Inflammatory macrophage (primary cell): ENCODE measurements around the gene DNMT1.
"Not testable (repeated sequence)": the region's sequence is repeated elsewhere in the genome, so short reads cannot be mapped to it uniquely, and the experiment has no call there.

Experiments
- DNase-seq, 2 donors: peaks; one replicate each; pipeline ENCODE4 v3.0.0-alpha.2; 2020 to 2022
- total RNA-seq, 18 experiments: gene quantifications; one replicate each; lab custom pipeline; 2026; ENCODE audit warnings: mixed read lengths in 6 of 18, inconsistent platforms in 2 of 18; lab: John Stamatoyannopoulos, UW

DNMT1 gene
- 36.2 to 288 (median 145) reads per million in 18 experiments for total RNA-seq

DNA sequence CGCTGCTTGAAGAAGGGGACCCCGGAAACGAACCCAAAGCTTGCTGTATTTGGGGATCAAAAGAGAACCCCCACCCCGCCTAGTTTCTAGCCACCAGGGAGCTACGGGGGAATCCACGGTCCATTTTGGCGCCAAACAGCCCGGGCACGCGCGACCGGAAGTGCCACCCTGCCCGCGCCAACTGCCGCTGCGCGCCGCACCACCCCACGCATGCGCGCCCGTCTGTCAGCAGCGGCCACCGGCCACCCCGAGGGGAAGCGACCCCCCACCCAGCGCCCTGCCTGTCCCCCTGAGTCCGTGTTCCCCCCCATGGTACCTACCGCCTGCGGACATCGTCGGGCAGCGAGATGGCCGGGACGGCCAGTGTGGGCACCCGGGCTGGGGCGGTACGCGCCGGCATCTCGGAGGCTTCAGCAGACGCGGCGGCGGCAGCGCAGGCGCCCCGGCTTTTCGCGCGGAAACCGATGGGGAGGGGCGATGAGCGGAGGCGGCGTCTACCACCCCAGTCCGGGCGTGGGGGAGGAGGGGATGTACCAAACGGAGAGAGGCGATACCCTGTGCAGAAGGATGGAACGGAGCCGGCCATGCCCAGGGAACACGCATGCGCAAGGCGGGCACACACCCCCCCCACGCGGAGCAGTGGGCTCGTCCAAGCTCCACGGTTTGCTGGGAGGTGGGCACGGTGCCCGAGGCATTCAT, at the start of gene DNMT1:
Gene DNMT1 (minus strand): TSS at position 454 of the 699 bp plus-strand sequence. CDS start 54 bp downstream, at position 400.
- DNase-seq, result peak; percentile 94 to 97

DNA sequence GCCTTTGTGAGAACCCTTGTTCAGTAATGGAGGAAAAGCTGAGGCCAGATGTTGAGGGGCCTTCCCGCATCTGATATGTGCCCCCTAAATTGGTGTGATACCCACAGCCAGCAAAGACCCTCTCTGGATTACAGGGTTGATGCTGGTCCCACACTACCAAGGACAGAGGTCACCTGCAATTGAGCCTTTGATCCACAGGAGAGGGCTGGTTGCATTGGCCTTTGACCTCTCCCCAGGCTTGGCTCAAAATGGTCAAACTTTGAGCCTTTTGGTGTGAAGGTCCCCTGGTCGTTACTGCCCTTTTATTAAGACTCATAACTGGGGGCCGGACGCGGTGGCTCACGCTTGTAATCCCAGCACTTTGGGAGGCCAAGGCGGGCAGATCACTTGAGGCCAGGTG, 48.9 kb upstream of the DNMT1 start:
- no peak for DNase-seq

DNA sequence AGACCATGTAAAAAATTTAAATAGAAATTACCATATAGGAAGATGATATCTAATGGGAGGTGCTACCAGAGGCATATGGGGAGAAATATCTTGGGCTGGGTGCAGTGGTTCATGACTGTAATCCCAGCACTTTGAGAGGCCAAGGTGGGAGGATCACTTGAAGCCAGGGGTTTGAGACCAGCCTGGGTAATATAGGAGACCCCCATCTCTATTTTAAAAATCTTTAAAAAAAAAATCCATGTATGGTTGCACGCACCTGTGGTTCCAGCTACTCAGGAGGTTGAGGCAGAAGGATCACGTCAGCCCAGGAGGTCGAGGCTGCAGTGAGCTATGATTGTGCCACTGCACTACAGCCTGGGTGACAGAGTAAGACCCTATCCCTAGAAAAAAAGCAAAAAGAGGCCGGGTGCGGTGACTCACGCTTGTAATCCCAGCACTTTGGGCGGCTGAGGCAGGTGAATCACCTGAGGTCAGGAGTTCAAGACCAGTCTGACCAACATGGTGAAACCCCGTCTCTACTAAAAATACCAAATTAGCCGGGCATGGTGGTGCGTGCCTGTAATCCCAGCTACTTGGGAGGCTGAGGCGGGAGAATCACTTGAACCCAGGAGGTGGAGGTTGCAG, 47.2 kb upstream of the DNMT1 start:
- DNase-seq, result not testable (repeated sequence)

DNA sequence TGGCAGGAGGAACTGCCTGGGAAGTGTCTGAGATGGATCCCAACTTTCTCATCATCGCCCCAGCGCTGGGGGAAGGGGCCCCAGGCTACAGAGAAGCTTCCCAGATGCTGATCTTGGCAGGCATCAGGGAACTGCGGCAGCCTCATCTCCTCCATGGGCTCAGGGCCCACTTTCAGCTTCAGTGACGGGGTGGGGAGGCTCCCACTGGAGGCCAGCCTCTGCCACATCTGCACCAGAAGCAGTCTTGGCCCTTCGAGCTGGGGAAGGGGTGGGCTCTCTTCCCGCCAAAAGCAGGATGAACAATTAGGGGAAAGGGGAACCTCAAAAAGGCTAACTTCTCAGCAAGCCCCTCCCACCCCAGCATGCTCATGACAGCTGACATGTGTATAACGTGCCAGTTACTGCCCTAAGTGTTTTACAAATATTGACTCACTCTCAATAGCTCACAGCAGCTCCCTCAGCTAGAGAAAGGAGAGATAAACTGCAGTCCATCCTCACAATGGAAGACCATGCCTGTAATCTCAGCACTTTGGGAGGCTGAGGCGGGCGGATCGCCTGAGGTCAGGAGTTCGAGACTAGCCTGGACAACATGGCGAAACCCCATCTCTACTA, 43.5 kb upstream of the DNMT1 start:
- DNase-seq, result peak in 1 of 2 donors; percentile 39

DNA sequence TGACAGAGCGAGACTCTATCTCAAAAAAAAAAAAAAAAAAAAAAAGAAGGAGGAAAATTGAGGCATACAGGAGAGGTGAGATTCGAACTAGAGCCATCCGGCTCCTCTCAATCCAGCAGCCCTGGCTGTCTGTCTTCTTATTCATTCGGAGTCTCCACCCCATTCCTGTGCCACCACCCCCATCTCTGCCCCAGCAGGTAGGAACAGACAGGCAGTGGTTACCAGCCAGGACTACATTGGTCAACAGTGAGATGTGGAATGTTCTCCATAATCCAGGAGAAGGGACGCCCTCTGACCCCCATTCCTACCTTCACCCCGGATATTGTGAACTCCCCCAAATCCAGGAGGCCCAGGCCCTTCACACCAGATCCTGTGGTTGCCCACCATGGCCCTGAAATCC, 42.9 kb upstream of the DNMT1 start:
- DNase-seq, result no peak

DNA sequence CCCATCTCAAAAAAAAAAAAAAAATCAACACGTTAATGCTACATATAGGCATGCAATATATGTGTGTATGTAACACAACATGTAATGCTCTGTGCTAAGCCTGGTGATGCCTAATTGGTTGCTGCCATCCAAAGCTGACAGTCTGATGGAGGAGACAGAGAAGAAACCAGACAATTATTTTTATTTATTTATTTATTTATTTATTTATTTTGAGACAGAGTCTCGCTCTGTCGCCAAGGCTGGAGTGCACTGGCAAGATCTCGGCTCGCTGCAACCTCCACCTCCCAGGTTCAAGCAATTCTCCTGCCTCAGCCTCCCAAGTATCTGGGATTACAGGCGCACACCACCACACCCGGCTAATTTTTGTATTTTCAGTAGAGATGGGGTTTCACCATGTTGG, 40.7 kb upstream of the DNMT1 start:
- not testable (repeated sequence) for DNase-seq

DNA sequence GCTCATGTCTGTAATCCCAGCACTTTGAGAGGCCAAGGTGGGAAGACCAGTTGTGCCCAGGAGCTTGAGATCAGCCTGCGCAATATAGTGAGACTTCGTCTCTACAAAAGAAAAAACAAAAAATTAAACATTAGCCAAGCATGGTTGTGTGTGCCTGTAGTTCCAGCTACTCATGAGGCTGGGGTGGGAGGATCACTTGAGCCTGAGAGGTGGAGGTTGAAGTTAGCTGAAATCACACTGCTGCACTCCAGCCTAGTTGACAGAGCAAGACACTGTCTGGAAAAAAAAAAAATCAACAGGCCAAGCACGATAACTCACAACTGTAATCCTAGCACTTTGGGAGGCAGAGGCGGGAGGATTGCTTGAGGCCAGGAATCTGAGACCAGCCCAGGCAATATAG, 40.2 kb upstream of the DNMT1 start:
- peak in 1 of 2 donors; percentile 49 for DNase-seq

DNA sequence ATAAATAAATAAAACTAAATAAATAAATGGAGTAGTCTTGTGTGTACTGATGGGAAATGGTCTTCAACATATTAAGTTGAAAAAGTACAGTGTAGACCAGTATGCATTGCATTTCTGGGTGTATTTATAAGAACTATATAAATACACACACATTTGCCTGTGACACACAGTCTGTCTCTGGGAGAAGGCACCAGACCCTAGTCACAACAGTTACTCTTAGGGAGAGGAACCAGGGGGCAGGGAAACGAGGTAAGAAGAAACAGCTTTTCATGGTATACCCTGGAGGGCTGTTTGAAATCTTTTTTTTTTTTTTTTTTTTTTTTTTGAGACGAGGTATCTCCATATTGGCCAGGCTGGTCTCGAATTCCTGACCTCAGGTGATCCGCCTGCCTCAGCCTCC, 39.2 kb upstream of the DNMT1 start:
- no peak for DNase-seq

DNA sequence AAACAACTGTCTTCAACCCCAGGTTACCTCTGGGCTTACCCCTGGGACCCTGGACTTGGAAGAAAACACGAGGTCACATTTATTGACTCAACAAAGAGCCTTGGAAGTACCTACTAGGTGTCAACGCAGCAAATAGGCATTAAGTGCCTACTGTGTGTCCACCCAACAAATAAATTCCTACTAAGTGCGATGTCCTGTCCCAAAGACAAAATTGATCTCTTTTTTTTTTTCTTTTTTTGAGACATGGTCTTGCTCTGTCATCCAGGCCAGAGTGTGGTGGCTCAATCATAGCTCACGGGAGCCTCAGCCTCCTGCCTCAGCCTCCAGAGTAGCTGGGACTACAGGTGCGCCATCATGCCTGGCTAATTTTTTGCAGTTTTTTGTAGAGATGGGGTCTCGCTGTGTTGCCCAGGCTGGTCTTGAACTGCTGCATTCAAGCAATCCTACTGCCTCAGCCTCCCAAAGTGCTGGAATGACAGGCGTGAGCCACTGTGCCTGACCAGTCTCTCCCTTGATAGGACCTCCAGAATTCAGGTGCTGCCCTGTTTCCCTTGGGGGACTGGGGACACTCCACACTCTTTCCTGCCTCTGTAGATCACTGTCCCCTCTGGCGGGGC, 37.0 kb upstream of the DNMT1 start:
- DNase-seq, result no peak

DNA sequence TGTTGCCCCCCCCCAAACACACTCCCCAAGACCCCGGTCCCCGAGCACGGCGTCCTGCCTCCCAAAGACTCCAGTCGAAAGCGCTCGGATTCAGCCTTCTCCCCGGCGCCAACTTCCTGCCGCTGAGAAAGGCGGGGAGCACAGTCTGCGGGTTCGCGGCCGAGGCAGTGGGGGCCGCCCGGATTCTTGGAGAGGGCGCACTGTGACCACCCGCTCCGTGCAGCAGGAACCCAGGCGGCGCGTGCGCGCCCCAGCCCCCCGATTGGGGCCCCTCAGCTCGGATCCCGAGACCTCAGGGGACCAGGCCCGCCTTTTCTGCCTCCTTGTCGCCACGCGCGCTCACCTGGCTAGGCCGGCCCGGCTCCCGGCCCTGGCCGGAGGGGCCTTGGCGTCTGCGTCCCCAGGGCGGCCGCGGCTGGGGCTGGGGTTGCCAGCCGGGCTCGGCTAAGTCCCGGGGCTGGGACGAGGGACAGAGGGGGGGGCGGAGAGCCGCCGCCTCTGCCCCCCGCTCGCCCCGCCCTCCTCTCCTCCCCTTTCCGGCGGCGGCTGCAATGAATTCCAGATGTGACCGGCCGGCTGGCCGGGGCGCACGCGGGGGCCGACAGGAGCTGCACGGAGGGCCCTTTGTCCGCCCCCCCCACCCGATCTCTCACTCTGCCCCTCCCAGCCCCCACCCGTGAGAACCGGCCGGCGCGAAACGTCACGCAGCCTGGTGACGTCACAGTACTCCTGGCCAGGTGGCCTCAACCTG, 36.3 kb upstream of the DNMT1 start, which contains the start of gene S1PR2:
Gene S1PR2 (minus strand): TSS at position 471 of the 751 bp plus-strand sequence. CDS start 6,426 bp downstream, outside the sequence.
- DNase-seq, result peak; percentile 65 to 77

DNA sequence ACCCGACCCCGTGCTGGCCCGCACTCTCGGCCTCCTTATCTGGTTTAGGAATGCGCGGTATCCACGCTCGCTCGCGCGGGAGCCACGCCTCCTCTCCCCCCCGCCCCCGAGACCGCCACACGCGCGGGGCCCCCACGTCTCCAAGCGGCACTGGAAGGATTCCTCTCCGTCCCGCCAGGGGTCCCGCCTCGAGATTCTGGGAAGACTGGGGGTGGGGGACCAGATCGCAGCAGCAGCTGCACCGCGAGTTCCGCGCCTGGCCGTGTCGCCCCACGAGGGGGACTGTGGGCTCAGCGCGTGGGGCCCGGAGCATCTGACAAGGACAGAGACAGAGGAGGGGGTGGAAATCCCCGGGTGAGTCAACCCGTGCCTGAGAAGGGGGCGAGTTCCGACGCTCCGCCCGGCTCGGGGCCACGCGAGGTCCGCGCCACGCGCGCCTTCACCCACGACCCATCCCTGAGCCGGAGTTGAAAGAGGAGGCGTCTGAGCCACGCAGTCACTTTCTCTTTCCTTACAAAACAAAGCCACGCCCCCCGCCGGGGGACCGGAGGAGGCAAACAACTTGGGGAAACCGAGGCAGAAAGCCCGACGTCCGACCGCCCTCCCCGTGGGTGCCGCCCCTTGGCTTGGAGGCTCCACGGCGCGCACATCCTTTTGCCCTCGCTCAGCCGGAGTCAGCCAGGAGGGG, 35.6 kb upstream of the DNMT1 start:
- DNase-seq, result peak; percentile 29 to 76

DNA sequence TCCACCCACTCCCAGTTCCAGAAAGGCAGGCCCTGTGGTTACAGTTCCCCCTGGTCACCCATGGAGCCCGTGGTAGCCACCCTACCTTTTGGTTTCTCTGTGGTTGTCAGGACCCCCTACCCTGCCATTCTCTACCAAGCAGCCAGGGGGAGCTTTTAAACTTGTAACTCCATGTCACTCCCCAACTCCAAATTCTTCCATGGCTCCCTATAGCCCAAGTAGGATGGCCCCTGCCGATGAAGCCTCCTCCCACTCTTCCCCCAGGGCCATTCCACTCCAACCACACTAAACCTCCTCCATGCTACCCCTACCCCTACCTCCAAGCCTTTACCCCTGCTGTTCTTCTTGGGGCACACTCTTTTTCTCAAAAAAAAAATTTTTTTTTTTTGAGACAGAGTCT, 34.2 kb upstream of the DNMT1 start:
- peak; percentile 24 to 48 for DNase-seq

DNA sequence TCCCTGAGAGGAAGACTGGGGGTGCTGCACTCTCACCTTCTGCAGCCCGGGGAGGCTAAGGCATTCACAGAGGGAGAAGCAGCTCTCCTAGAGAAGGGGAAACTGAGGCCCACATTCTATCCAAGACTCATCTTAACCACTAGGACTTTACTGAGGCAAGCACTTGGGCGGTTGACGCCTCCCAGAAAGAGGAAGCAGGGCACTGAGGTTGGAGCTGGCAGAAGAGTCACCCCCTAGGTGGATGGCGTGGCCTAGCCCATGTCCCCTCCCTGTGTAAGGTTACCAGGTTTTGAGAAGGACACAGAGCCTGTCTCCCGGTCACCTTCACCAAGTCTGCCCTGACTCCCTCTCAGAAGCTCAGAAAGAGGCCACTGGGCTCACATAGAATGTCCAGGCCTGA, 33.6 kb upstream of the DNMT1 start:
- DNase-seq, result peak; percentile 56 to 57

DNA sequence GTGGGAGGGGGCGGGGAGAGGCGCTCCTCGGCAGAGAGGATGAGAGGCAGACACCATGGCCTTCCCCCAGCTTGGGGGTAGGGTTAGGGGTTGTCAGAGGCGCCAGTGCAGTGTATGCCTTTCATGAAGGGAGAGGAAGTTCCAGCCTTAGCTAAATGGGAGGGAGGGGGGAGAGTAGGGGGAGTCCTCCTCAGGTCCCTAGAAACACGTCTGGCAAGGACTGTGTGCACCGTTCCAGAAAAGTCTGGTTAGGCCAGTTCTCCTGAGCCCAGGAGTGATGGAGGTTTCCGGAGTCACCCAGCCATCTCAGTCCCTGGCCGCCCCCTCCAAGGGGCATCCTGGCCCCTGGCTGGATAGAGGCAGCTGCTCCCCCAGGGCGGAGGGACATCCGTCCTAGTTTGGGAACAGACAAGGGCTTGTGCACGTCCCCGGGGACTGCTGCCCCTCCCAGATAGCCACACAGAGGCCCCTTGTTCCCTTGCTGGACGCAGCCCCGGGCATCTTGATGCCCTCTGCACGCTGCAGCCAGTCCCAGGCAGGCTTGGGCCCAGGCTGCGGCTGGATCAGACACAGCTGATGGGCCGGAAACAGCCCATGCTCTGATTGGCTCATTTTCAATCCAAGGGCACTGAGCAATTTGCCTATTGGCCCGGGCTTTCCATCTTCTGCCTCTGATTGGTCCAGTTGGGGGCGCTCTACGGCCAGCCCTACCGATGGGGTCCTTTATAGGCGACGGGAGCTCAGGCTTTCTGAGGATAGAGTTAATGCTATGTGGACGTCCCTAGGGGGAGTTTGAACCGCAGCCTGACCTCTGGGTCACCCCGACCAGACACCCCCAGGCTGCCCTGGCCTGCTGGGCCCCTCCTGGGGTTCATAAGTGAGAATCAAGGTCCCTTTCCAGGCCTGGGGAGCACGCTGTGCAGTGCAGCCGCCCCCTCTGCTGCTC, 32.5 kb upstream of the DNMT1 start:
- DNase-seq, result no peak

DNA sequence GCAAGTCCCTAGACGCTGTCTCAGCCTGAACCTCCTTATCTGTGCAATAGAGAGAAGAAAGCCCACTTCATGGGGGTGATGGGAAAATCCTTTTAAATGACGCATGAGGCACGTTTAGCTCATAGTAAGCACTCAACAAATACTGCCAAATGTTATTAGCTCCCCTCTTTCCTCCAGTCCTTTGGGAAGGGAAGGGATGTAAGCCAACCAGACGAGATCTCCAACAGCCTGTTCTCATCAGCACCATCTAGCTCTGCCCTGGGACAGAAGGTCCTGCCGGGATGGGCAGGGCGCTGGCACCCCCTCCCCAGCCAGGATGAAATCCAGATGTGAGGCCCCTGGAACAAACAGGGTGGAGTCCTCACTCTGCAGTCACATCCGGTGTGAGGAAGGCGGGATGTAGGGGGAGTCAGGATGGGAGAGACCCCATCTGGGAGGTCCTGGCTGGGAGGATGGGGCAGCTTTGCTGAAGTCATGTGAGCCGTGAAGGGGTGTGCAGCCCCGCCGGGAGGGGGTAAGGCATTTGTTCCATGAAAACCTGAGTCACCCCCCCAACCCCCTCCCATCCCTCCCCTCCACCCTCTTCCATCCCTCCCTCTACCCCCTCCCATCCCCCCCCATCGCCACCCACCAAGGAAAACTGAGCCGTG, 31.7 kb upstream of the DNMT1 start:
- DNase-seq, result no peak

DNA sequence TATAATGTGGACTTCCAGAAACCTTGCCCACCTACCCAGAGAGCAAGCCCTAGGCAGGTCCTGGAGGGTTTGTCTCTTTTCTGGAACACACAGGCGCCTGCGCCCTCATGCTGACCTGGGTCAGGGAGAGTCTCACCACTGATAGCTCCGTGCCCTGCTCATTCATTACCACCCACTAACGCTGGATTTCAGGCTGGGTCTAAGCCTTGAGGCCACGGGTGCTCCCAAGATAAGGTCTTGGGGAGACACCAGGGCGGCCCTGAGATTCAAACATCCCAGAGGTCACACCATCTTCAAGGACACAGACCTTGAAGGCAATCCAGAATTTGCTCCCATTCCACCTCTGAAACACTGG, 31.2 kb upstream of the DNMT1 start:
- DNase-seq, result no peak

DNA sequence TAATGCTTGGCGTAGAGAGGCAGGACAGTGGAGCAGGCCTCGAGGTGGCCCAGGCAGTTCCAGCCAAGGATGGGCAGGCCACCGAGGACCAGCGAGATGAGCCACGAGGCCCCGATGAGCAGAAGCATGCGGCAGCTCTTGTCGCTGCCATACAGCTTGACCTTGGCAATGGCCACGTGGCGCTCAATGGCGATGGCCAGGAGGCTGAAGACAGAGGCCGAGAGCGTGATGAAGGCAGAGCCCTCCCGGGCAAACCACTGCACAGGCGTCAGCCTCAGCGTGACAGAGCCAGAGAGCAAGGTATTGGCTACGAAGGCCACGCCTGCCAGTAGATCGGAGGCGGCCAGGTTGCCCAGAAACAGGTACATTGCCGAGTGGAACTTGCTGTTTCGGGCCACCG, 29.6 kb upstream of the DNMT1 start:
- no peak for DNase-seq

DNA sequence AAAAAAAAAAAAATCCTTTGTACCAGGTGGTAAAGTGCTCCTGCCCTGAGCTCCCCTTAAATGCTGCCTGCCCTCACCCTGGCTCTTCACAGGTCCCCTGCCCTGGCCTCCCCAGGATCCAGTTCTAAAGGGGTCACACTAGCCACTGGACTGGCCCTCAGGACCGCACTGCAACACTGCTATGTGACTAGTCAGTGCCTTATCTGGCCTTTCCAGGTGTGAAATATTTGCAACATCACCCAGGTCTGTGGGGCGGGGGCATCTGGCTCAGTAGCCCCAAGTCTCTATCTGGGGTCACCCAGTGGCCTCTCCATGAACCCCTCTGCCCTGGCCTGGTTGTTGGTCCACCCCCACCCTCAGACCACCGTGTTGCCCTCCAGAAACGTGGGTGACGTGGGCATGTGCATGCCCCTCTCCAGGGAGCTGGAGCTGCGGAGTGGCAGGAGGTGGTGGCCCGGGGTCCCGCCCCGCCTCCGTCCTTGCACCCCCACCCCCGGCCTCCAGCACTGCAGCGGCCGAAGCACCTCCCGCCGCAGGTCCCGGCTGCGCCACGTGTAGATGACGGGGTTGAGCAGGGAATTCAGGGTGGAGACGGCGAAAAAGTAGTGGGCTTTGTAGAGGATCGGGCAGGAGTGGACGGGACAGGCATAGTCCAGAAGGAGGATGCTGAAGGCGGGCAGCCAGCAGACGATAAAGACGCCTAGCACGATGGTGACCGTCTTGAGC, 28.9 kb upstream of the DNMT1 start:
- no peak for DNase-seq

DNA sequence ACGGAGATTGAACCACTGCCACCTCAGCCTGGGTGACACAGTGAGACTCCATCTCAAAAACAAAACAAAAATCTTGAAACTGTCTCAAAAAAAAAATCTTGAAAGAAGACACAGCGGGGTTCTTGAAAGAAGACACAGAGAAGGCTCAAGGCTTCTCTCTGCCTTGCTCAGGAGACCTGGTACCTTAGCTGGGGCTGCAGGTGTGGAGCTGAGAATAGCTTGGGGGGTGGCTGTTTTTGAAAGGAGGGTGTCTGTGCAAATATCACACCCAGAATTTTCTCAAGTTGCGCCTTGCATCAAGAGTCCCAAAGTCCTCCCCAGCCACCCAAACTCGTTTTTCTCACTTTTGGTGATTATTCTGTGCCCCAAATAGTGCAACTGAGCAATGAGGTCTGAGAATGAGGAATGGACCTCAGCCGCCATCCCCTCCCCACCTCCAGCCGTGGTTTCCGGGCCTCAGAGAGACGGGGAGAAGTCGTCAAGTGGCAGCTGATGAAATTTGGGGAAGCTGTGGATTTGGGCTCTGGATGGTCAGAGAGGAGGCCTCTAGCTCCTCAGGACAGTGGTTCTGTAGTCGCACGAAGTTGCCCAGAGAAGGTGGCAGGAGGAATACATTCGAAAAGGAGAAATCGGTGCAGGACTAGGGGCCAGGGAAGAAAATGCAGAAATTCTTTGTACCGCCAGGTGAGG, 27.6 kb upstream of the DNMT1 start:
- DNase-seq, result peak; percentile 69 to 81
